ENCODE measurements around the gene SLFN14.
A peak's percentile ranks its signal among the peaks of the same experiment; 100 is the strongest.
"Not testable (repeated sequence)": the region's sequence is repeated elsewhere in the genome, so short reads cannot be mapped to it uniquely, and the experiment has no call there.

Gene SLFN14

GRCh38 chr17:35560703-35561102 is at the start of gene SLFN14:
TSS of gene SLFN14 (minus strand) at chr17:35560819. CDS start at chr17:35558062, 2,757 bp downstream.
- DNase-seq, result no peak

GRCh38 chr17:35609831-35610230 is 49.2 kb upstream of the SLFN14 start:
- DNase-seq, result no peak

GRCh38 chr17:35607239-35607847 is 46.7 kb upstream of the SLFN14 start:
- DNase-seq, result no peak

- no peak for DNase-seq
Measured at GRCh38 chr17:35605678-35606077, 45.1 kb upstream of the SLFN14 start.

- DNase-seq, result no peak
Measured at GRCh38 chr17:35603674-35604073, 43.1 kb upstream of the SLFN14 start.

- no peak for DNase-seq
Measured at GRCh38 chr17:35597604-35598003, 37.0 kb upstream of the SLFN14 start.

- no peak for DNase-seq
Measured at GRCh38 chr17:35596530-35597233, 36.1 kb upstream of the SLFN14 start.

- no peak for DNase-seq
Measured at GRCh38 chr17:35596072-35596471, 35.5 kb upstream of the SLFN14 start.

GRCh38 chr17:35588196-35588920 is 27.7 kb upstream of the SLFN14 start:
- DNase-seq, result no peak

- DNase-seq, result peak; percentile 96
Measured at GRCh38 chr17:35587074-35587961, 26.7 kb upstream of the SLFN14 start, which contains the start of gene AP2B1. TSS of gene AP2B1 (plus strand) at chr17:35587322. CDS start at chr17:35594031, 6,709 bp downstream.

- no peak for DNase-seq
Measured at GRCh38 chr17:35586569-35587073, 26.0 kb upstream of the SLFN14 start.

- no peak for DNase-seq
Measured at GRCh38 chr17:35584061-35584460, 23.4 kb upstream of the SLFN14 start.

- DNase-seq, result no peak
Measured at GRCh38 chr17:35578929-35579432, 18.4 kb upstream of the SLFN14 start.

- peak; percentile 96 for DNase-seq
Measured at GRCh38 chr17:35578197-35578928, 17.7 kb upstream of the SLFN14 start, which contains the start of gene PEX12. TSS of gene PEX12 (minus strand) at chr17:35578571. CDS start at chr17:35578021, 550 bp downstream.

- peak; percentile 43 for DNase-seq
Measured at GRCh38 chr17:35577830-35578196, 17.2 kb upstream of the SLFN14 start.

GRCh38 chr17:35575759-35576158 is 15.1 kb upstream of the SLFN14 start:
- DNase-seq, result no peak

- DNase-seq, result no peak
Measured at GRCh38 chr17:35569405-35569804, 8.8 kb upstream of the SLFN14 start.

GRCh38 chr17:35568561-35568960 is 7.9 kb upstream of the SLFN14 start:
- DNase-seq, result no peak

GRCh38 chr17:35566968-35567367 is 6.3 kb upstream of the SLFN14 start:
- no peak for DNase-seq

GRCh38 chr17:35563181-35563580 is 2.6 kb upstream of the SLFN14 start:
- not testable (repeated sequence) for DNase-seq

GRCh38 chr17:35559495-35560210 is 966 bp downstream of the SLFN14 start:
- no peak for DNase-seq
